ENCODE data around the gene FNDC10.

DNA sequence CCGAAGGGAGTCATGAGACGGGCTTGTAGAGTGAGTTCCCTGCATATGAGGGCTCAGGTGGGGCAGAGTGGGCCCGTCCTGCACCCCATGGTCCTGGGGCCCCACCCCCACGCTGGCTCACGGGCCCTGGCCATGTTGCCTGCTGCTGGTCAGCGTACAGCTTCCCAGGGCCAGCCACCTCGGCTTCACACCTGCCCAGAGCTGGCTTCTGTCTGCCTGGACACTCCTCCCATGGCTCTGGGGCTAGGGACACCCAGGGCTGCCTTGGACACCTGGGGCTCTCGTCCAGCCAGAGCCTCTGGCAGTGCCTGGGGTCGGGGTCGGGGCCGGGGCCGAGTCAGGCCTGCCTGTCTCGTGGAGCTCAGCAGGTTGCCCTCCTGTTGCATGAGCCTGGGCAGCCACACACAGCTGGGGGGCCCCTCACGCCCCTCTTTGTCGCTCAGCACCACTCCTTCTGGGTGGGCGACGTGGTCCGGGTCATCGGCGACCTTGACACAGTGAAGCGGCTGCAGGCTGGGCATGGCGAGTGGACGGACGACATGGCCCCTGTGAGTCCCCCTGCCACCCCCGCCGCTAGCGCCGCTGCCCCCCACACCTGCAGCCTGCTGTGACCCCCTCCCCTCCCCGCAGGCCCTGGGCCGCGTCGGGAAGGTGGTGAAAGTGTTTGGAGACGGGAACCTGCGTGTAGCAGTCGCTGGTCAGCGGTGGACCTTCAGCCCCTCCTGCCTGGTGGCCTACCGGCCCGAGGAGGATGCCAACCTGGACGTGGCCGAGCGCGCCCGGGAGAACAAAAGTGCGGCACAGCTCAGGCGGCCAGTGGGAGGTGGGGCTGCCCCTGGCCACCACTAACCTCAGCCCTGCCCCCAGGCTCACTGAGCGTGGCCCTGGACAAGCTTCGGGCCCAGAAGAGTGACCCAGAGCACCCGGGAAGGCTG lies 26.5 kb upstream of the FNDC10 start:
- TF ChIP-seq, protein P1, sequence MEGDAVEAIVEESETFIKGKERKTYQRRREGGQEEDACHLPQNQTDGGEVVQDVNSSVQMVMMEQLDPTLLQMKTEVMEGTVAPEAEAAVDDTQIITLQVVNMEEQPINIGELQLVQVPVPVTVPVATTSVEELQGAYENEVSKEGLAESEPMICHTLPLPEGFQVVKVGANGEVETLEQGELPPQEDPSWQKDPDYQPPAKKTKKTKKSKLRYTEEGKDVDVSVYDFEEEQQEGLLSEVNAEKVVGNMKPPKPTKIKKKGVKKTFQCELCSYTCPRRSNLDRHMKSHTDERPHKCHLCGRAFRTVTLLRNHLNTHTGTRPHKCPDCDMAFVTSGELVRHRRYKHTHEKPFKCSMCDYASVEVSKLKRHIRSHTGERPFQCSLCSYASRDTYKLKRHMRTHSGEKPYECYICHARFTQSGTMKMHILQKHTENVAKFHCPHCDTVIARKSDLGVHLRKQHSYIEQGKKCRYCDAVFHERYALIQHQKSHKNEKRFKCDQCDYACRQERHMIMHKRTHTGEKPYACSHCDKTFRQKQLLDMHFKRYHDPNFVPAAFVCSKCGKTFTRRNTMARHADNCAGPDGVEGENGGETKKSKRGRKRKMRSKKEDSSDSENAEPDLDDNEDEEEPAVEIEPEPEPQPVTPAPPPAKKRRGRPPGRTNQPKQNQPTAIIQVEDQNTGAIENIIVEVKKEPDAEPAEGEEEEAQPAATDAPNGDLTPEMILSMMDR (IDR thresholded peaks at IDR 0.05; ENCODE audit: low read length), result no peak
- TF ChIP-seq EZH2 (IDR thresholded peaks at IDR 0.05; ENCODE audit: borderline replicate concordance, low read length), result no peak

All from OCI-LY1 (cell line).